H1 (cell line): ENCODE data around the gene ISG15. TPM values are rescaled to one million over a fixed set of nuclear protein-coding genes. Genes with fewer than 3 reads are reported as not detected.

Experiments used
- CHD2 ChIP-seq: IDR thresholded peaks from 2 replicates; pipeline ENCODE4 v1.6.1; 2012; ENCODE audit warnings: low read length, improper control_type of control experiment
- polyA plus RNA-seq, 7 experiments: library from polyadenylated mRNA; depleted of rRNA in 3 of 7; stranded (reverse) in 5 of 7; unstranded in 2 of 7; fragments of >200 nt in 5 of 7; fragments of 200-250 nt in 2 of 7; gene quantifications; 1 replicate in 5 of 7; 2 replicates in 1 of 7; 4 replicates in 1 of 7; pipeline versions ENCODE4 v1.2.1 to v1.2.3, GENCODE V29; 2011 to 2013; ENCODE audit warnings: missing spikeins in 2 of 7, mixed read lengths in 2 of 7
- total RNA-seq: library from RNA; stranded (reverse); fragmentation: NEBNext Ultra II Directional; extraction: Animal tissue kit (Norgen Biotek cat#: 25700); gene quantifications from 2 replicates; pipeline ENCODE4 v1.2.1, GENCODE V29; 2021

Gene ISG15
- total and polyA plus RNA-seq, 2 of the 8 experiments (the other 6 are each of a cell fraction or from before 2014, with no cell fraction given): 29.3 to 121 TPM

DNA sequence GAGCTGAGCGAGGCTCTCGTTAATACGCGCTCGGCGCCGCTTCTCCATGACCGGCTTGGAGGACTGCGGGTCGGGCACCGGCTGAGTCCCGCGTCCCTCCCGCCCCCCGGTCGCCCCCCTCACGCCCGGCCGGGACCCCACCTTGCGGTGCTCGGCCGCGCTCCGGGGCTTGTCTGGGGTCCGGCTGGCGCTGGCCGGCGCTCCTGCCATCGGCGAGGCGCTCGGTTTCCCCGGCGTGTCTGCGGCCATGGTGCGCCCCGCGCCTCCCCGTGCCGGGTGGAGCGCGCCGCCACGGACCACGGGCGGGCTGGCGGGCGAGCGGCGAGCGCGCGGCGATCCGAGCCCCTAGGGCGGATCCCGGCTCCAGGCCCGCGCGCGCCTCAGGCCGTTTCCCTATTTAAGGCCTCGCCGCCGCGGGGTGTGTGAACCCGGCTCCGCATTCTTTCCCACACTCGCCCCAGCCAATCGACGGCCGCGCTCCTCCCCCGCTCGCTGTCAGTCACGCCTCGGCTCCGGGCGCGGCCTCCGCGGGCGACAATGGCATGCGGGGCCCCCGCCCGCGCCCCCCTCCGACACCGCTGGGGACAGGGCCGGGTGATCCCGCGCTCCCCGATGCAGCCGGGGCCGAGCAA is 13.5 kb upstream of the ISG15 start, which contains the start of gene HES4 (continued):
- TF ChIP-seq CHD2: no peak
